M059J (cell line): ENCODE data around the gene CST2. TPM values are rescaled to one million over a fixed set of nuclear protein-coding genes. Genes with fewer than 3 reads are reported as not detected.
A peak's percentile ranks its signal among the peaks of the same experiment; 100 is the strongest.
"Not testable (repeated sequence)": the region's sequence is repeated elsewhere in the genome, so short reads cannot be mapped to it uniquely, and the experiment has no call there.

ENCODE experiments used
- DNase-seq: peaks from one replicate; pipeline ENCODE4 v3.0.0-alpha.2; 2012; ENCODE audit warnings: low read depth
- total RNA-seq: library from RNA; depleted of rRNA; stranded (reverse); fragments of >200 nt; shearing (Covaris generic); gene quantifications from 2 replicates; pipeline ENCODE4 v1.2.3, GENCODE V29; 2014; rRNA removed

The CST2 gene, protein sequence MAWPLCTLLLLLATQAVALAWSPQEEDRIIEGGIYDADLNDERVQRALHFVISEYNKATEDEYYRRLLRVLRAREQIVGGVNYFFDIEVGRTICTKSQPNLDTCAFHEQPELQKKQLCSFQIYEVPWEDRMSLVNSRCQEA
- total RNA-seq: not detected in 2 replicates

DNA sequence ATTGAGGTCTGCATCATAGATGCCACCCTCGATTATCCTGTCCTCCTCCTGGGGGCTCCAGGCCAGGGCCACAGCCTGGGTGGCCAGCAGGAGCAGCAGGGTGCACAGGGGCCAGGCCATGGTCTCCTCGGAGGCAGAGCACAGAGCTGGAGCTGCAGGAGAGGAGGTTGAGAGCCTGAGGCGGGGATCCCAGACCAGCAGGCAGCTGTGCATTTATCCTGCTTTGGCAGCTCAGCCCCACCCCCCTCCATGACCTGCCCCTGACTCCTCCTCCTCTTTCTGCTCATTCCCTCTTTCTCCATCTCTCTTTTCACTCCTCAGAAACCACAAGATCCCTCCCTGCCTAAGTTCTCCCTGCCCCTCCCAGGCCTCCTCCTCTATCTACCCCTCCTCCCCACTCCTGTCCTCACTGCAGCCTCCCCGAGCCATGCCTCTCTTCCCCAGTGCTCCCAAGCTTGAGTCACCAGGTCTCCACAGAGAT lies at the start of gene CST2:
Gene CST2, minus strand, starts transcription at position 189 of the 481 bp plus-strand sequence. Its CDS starts 69 bp downstream, at position 120.
- DNase-seq: peak; percentile 70

DNA sequence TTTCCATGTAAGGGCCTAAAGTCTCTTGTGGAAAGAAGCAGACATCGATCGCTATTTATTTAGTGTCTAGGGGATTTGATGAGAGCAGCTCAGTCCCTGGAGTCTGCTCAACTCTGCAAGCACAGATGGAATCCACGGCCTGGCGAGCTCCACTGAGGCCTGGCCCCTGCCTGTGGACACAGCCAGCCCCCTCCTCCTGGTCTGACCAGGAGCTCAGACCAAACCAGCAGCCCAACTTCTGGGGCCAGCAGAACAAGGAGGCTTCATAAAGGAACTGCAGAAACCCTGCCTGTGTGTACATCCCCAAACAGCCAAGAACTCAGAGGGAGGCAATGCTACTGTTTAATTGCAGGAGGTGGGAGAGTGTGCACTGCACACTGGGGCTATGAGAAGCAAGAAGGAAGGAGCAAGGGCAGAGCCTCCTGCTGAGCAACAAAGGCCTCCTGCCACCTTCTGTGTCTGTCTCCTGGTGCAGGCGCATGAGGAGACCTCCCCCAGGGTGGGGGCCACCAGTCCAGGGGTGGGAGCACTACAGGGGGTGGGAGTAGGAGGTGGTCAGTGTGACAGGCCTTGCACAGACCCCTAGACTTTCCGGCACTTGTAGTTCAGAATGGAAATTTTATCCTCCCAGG lies 49.2 kb upstream of the CST2 start:
- no peak for DNase-seq

DNA sequence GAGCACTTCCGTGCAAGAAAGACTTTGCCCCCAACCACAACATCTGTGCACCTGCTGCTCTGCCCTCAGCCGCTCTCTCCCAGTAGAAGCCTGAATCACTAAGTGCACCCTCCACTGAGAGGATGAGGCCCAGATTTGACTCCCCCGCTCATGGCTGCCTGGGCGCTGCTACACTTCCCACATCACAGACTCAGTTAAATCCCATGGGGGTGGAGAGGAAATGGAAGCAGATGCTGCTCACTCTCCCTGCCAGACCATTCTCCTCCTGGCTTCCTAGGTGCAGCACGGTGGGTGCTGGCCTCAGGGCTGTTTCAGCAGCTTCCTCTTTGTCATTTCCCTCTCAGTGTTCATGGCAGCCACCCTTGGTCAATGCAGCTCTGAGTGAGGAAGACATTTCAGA lies 48.2 kb upstream of the CST2 start:
- no peak for DNase-seq

DNA sequence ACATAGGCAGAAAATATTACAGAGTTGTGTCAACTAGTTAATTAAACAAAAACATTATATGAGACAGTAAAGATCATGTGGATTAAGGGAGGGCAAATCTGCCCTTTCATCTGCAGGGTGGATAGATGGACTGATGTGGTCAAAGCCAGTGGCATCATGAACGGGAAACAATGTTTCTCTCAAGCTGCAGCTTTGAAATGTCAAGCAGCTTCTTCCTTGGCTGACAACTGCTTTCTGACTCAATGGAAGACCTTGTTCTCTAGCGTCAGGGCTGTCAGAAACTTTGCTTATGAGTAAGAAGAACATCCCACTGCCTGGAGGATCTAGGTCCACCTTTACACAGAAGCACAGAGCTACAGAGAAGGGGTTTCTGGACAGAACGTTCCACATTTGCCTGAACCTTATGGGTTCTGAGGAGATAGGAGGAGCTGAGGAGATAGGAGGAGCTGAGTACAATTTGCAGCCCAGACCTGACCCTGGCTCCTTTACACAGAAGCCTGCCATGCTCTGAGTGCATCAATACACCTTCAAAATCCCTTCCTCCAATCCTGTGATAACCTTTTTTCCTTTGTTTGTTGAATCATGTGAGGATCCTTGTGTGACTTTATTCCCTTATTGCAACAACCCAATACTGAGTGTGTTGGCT lies 47.0 kb upstream of the CST2 start:
- DNase-seq: no peak

DNA sequence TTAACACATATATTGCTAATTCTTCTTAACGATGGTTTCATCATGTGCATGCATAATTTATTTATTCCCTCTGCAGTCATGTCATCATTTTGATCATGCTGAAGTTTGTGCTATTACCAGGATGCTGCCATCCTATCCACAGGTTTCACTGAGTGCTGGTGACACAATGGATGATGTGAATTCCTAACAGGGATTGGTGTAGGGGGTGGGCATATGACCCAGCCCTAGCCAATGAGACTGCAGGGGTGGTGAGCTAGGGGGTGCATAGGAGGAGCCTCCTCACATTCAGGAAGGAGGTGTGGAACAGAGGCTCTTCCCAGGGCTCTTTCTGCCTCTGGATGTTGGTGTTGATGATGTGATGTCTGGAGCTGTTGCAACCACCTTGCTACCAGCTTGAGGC lies 45.5 kb upstream of the CST2 start:
- DNase-seq: no peak

DNA sequence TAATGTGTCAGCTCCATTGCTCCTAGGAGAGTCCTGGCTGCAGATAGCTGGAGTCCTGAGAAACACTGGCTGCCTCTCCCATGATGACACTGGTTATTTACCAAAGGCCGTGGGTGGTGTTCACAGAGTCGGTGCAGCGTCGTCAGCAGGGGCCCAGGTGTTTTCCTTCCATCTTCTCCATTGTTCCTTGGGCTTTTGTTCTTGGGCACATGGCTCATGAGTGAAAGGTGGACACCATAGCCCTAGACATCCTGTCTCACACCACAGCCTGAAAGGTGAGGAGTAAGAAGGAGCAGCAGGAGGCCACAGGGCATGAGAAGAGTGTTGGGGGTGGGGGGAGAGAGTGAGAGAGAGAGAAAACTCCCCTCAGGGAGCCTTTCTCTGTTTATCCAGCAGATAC lies 43.9 kb upstream of the CST2 start:
- no peak for DNase-seq

DNA sequence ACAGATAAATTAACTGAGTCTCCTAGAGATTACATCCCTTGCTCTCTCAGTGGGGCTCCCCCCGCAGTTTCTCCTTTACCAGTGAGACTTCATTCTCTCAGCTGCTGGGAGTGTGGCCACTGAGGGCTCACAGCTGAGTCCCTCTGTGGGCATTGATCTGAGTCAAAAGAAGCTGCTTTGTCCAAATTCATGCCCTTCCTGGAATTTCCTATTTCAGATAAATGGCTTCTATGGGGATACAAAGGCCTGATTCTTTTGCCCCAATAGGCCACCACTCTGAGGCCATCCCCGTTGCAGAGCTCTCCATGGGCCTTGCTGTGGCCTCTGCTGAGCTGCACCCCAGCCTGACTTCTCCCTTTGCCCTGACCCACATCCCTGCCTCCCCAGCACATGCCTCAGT lies 43.0 kb upstream of the CST2 start:
- DNase-seq: no peak

DNA sequence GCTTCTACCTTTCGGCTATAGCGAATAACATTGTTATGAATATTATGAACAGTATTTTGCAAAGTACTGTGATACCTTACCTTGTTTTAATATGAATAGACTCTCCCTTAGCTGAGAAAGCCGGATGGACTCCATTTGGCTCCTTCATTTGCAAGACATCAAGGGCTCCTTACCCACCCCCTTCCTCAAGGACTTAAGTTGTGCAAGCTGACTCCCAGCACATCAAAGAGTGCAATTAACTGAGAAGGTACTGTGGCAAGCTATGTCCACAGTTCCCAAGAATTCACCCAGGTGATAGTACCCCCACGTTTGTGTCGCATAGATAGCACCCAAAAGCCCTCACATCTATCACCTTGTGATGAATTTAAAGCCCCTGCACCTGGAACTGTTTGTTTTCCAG lies 41.8 kb upstream of the CST2 start:
- DNase-seq: no peak

DNA sequence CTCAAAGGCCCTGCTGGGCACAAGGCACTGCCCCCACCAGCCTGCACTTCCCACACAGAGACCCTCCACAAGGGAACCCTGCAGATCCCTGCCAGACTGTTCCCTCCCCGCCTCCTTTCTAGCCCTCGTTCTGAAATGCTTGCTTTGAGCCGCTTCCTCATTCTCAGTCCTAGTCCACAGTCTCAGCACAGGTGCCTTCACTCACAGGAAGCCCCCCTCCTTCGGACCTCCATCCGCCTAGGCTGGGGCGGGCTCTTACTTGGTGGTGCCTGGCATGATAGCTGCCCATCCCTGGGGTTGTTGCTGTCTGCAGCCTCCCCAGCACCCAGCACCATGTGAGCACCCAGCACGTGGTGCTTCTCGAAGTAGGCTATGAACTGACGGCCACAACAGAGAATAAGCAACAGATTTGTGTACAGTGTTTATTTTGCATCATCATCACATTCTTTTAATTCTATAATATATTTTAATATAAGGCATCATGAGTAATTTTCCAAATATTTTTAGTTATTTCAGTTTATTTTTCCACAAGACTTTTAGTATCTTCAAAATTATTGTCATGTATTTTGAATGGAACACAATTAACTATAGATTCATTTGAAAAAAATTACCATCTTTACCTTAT lies 40.7 kb upstream of the CST2 start:
- no peak for DNase-seq

DNA sequence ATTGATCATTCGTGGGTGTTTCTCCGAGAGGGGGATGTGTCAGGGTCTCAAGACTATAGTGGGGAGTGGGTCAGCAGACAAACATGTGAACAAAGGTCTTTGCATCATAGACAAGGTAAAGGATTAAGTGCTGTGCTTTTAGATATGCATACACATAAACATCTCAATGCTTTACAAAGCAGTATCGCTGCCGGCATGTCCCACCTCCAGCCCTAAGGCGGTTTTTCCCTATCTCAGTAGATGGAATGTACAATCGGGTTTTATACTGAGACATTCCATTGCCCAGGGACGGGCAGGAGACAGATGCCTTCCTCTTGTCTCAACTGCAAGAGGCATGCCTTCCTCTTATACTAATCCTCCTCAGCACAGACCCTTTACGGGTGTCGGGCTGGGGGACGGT lies 34.2 kb upstream of the CST2 start:
- not testable (repeated sequence) for DNase-seq

DNA sequence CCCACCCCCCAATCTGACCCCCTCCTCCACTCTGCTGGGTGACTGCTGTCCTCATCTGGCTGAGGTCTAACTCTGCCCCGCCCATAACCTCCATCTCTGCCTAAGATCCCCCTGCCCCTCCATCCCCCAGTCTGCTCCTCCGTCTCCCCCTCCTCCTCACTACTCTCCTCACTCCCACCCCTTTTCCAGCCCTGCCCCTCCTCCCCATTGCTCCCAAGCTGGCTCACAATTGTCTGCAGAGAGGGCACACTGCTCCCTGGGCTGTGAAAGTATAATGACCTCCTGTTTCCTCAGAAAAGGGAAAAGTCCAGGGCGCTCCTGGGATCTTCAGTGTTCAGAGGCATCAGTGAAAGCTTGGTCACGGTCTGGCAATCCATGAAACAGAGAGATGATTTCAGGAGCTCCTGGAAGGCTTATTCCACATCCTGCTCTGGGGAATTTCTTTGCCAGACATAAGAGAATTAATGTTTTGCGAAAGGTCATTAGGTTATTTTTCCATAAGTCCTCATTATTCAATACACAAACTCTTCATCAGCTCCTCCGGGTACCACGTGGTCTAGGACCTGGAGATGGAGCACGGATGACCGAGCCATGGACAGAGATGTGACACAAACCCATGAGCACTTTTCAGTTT lies 31.6 kb upstream of the CST2 start:
- DNase-seq: no peak

DNA sequence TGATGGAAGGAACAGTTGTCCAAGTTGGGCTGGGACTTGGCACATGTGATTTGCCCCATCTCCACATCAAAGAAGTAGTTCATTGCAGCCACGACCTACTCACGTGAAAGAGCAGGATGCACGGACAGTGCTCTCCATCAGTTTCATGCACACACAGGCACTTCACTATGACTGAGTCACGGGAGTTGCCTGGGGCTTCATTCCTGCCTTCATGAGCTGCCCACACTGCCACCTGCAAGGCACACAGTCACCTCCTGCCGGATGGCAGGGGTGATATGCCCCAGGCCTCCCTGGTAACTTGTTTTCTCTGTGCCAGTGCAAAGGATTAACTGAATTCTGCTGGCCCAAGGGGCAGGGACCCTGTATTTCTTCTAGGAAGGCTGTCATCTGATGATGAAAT lies 30.2 kb upstream of the CST2 start:
- peak; percentile 86 for DNase-seq

DNA sequence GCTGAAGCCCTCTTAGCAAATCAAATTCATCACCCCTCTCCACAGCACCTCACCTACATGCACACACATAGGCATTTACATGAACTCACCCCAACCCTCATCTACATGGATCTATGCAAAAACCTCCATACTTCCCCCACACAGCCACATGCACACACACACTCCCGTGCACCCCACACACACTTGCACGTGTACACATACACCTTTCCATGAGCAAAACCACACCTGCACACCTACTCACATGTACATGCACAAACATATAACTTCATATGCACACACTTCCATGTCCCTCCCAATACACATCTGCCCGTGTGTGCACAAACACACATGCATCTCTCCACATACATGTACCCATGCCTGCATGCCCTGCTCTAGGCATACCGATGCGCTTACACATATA lies 29.7 kb upstream of the CST2 start:
- DNase-seq: no peak

DNA sequence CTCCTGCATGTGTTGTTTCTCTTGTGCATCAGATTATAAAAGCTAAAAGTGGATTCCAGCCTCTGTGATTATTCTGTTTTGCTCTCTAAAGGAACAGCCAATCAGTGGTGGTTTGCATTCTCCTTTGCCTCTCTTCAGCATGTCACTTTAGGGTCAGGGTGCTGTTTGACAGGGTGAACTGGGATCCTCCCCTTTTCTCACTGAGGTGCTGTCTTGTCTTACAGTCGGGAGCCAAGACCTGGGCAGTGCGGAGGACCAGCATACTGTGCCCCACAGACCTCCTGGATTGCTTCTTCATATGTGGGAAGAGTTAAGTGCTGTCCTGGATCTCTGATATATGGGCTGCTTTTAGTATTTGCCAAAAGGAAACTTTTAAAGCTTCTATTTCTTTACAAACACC lies 15.2 kb upstream of the CST2 start:
- no peak for DNase-seq

DNA sequence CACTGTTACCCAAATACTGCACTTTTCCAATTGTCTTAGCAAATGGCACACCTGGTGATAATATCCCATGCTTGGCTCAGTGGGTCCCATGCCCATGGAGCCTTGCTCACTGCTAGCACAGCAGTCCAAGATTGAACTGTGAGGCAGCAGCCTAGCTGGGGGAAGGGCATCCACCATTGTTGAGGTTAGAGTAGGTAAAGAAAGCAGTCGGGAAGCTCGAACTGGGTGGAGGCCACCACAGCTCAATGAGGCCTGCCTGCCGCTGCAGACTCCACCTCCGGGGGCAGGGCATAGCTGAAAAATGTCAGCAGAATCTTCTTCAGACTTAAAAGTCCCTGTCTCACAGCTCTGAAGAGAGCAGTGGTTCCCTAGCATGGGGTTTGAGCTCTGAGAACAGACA lies 9.2 kb upstream of the CST2 start:
- DNase-seq: no peak

DNA sequence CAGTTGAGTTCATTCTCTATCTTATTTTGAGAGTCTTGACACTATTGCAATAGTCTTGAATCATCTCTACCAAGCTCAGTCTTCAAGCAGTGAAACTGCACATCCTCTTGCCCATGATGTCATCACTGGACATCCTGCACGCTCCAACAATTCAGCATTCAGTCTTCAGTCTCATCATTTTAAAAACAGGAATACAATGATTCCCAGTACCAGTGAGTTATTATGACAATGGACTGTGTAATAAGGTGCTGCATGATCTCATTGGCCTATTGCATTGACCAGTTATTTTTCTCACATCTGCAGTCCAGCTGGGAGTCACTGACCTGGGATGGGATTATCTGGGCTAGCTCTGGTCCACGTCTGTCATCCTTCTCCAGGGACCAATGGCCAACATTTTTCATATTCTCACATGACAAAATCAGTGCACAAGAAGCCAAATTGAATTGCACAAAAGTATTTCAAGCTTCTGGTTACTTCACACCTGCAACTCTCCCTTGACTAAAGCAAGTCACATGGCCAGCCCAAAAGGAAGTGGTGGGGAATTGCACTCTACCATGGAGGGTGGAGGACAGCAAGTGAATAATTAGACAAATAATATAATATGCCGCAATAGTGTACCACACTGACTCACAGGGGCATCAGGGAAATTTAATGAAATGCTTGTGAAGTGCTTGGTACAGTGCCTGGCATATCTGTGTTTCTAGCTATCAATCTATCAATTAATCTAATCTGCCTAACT lies 6.4 kb upstream of the CST2 start:
- DNase-seq: no peak

DNA sequence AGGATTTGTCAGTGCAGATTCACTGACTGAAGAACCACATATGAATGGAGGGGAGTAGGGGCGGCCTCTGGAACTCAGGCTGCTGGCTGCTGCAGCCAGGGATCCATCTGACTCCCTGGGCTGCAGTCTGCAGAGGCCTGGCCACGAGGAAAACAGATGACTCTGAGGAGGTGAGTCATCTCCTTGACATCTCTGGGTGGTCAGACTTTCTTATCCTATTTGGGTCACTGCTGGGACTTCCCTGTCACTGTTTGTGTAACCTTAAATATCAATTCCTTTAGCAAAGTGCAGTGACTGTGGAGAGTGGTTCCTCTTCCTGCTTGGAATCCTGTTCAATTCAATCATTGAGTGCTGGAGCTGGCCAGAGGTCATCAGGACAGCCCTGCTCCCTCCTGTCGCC lies 5.4 kb upstream of the CST2 start:
- peak; percentile 77 for DNase-seq

DNA sequence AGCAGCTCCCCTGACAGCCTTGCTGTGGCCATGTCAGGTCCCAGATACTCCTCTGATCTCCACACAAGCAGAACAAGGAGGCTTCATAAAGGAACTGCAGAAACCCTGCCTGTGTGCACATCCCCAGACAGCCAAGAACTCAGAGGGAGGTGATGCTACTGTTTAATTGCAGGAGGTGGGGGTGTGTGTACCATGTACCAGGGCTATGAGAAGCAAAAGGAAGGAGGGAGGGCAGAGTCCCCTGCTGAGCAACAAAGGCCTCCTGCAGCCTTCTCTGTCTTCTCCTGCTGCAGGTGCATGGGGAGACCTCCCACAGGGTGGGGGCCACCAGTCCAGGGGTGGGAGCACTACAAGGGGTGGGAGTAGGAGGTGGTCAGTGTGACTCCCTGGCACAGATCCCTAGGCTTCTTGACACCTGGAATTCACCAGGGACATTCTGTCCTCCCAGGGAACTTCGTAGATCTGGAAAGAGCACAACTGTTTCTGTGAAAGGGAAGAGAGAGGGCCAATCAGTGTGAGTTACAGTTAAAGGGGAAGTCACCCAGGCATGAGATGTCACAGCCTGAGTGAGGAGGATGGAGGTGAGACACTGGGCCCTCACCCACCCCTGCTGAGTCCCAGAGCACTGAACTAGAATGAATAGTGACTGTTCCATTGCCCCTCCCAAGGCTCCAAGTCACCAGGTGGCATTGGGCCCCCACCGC lies 2.8 kb downstream of the CST2 start:
- no peak for DNase-seq

DNA sequence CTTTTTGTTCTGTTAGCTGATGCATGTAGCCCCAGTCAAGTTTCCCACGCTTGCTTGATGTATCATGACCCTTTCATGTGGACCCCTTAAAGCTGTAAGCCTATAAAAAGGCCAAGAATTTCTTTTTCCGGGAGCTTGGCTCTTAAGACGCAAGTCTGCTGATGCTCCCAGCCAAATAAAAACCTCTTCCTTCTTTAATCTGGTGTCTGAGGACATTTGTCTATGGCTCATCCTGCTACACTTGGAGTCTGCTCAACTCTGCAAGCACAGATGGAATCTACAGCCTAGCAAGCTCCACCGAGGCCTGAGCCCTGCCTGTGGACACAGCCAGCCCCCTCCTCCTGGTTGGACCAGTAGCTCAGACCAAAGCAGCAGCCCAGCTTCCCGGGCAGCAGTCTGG lies 3.4 kb downstream of the CST2 start:
- no peak for DNase-seq

DNA sequence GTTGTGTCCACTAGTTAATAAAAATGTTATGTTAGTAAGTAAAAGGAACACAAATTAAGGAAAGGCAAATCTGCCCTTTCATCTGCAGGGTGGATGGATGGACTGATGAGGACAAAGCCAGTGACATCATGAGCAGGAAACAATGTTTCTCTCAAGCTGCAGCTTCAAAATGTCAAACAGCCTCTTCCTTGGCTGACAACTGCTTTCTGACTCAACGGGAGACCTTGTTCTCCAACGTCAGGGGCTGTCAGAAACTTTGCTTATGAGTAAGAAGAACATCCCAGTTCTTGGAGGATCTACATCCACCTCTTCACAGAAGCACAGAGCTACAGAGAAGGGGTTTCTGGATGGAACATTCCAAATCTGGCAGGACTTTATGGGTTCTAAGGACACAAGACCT lies 6.0 kb downstream of the CST2 start:
- DNase-seq: peak; percentile 14

DNA sequence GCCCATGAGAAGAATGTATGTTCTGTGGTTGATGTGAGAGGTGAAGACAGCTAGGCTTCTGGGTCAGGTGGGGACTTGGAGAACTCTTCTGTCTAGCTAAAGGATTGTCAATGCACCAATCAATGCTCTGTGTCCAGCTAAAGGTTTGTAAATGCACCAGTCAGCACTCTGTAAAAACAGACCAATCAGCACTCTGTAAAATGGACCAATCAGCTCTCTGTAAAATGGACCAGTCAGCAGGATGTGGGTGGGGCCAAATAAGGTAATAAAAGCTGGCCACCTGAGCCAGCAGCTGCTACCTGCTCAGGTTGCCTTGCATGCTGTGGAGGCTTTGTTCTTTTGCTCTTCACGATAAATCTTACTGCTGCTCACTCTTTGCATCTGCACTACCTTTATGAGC lies 15.0 kb downstream of the CST2 start:
- not testable (repeated sequence) for DNase-seq
